ENCODE results near the gene INSIG2. TPM values are rescaled to one million over a fixed set of nuclear protein-coding genes. Genes with fewer than 3 reads are reported as not detected.

Gene INSIG2
- polyA plus RNA-seq, 1 donor (not counting 4 experiments of a cell fraction or from before 2014, with no cell fraction given) = 28.6 TPM

DNA sequence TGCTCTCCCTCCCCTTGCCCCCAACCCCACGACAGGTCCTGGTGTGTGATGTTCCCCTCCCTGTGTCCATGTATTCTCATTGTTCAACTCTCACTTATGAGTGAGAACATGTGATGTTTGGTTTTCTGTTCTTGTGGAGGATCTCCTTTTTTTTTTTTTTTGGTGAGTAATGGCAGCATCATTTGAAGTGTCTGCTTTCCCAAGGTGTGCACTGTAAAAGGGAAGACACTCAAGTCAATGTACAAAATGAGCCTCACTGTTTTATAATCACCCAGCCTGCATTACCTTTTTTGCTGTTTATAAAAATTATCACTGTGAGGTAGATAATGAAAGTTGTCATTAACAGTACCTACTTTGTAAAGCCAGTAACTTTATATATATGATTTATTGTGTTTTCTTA, 56.9 kb downstream of the INSIG2 start:
- DNase-seq (ENCODE audit: low read depth, low spot score) (no peak), FAIRE-seq (no peak)
- no peak overlapping the region for H3K9ac ChIP-seq (ENCODE audit: control insufficient read depth, extremely low read depth, insufficient read depth, low read length)
- no peak overlapping the region for H3K4me3 ChIP-seq (ENCODE audit: control insufficient read depth in 2 of 3, extremely low read depth in 1 of 3, insufficient read depth in 2 of 3, low read depth in 1 of 3, low read length in 3 of 3)
- no peak overlapping the region for H2AFZ ChIP-seq (ENCODE audit: control insufficient read depth, low read length)
- no peaks in the 10 kb centered on the region for H3K79me2 ChIP-seq (ENCODE audit: control insufficient read depth, insufficient read depth, low read length)
- H3K4me2 ChIP-seq (ENCODE audit: control insufficient read depth, extremely low read depth, insufficient read depth, low read depth, low read length) = no peak overlapping the region
- dilution Hi-C loops (cut with MboI; ENCODE audit: extremely low pct_ligation_motif_present, low sequenced_read_pairs) = no loop called here
- TF ChIP-seq CTCF (optimal IDR thresholded peaks at IDR 0.05 in 1 of 3, IDR thresholded peaks at IDR 0.05 in 1 of 3, conservative IDR thresholded peaks at IDR 0.05 in 1 of 3; ENCODE audit: extremely low read depth in 1 of 3, insufficient read depth in 2 of 3, low read length in 3 of 3) (no peak), EZH2 (IDR thresholded peaks at IDR 0.05; ENCODE audit: low read length) (no peak)
- no peaks in the 10 kb centered on the region for H3K4me1 ChIP-seq (ENCODE audit: control insufficient read depth, extremely low read depth, insufficient read depth, low read length)
- no peaks in the 10 kb centered on the region for H3K9me1 ChIP-seq (ENCODE audit: control insufficient read depth, extremely low read depth, insufficient read depth, low read length)
- H3K36me3 ChIP-seq (ENCODE audit: control insufficient read depth in 2 of 2, extremely low read depth in 1 of 2, insufficient read depth in 2 of 2, low read length in 2 of 2) = no peaks in the 10 kb centered on the region
- H3K27ac ChIP-seq (ENCODE audit: control insufficient read depth, insufficient read depth, low read length) = no peak overlapping the region
- no peaks in the 10 kb centered on the region for H4K20me1 ChIP-seq (ENCODE audit: control insufficient read depth, extremely low read depth, insufficient read depth, low read length)
- no peaks in the 10 kb centered on the region for H3K27me3 ChIP-seq (ENCODE audit: control insufficient read depth, extremely low read depth, insufficient read depth, low read length)
- no peaks in the 10 kb centered on the region for H3K9me3 ChIP-seq (ENCODE audit: control insufficient read depth, low read depth, low read length)

DNA sequence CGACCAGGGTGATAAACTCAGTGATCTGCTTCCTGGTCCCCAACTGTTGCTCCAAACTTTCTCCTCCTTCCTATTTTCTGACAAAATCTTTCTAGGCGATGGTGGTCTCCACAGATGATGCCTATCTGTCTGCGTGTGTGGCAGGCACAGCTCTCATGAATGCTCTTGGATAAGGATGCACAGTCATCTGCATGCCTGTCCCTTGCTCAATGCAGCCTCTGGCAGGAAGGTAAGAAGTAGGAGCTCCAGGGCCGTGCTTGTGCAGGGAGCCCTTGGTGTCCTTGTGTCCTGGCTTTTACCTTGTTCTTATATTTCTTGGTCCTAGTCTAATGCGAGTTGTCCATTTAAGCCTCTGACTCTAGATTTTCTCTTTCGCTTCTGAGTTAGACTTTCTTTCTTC, 57.5 kb downstream of the INSIG2 start:
- Histone ChIP-seq H3K27me3 (ENCODE audit: control insufficient read depth, extremely low read depth, insufficient read depth, low read length) (no peaks in the 10 kb centered on the region), H4K20me1 (ENCODE audit: control insufficient read depth, extremely low read depth, insufficient read depth, low read length) (no peaks in the 10 kb centered on the region), H3K9me3 (ENCODE audit: control insufficient read depth, low read depth, low read length) (no peaks in the 10 kb centered on the region), H3K9ac (ENCODE audit: control insufficient read depth, extremely low read depth, insufficient read depth, low read length) (no peak overlapping the region), H2AFZ (ENCODE audit: control insufficient read depth, low read length) (no peak overlapping the region), H3K4me2 (ENCODE audit: control insufficient read depth, extremely low read depth, insufficient read depth, low read depth, low read length) (no peak overlapping the region), H3K79me2 (ENCODE audit: control insufficient read depth, insufficient read depth, low read length) (no peaks in the 10 kb centered on the region), H3K4me3 (ENCODE audit: control insufficient read depth in 2 of 3, extremely low read depth in 1 of 3, insufficient read depth in 2 of 3, low read depth in 1 of 3, low read length in 3 of 3) (no peak overlapping the region), H3K4me1 (ENCODE audit: control insufficient read depth, extremely low read depth, insufficient read depth, low read length) (no peaks in the 10 kb centered on the region), H3K27ac (ENCODE audit: control insufficient read depth, insufficient read depth, low read length) (no peak overlapping the region), H3K36me3 (ENCODE audit: control insufficient read depth in 2 of 2, extremely low read depth in 1 of 2, insufficient read depth in 2 of 2, low read length in 2 of 2) (no peaks in the 10 kb centered on the region), H3K9me1 (ENCODE audit: control insufficient read depth, extremely low read depth, insufficient read depth, low read length) (no peaks in the 10 kb centered on the region)
- dilution Hi-C loops (cut with MboI; ENCODE audit: extremely low pct_ligation_motif_present, low sequenced_read_pairs) = no loop called here
- DNase-seq (ENCODE audit: low read depth, low spot score) = no peak
- TF ChIP-seq CTCF (optimal IDR thresholded peaks at IDR 0.05 in 1 of 3, IDR thresholded peaks at IDR 0.05 in 1 of 3, conservative IDR thresholded peaks at IDR 0.05 in 1 of 3; ENCODE audit: extremely low read depth in 1 of 3, insufficient read depth in 2 of 3, low read length in 3 of 3) (no peak), EZH2 (IDR thresholded peaks at IDR 0.05; ENCODE audit: low read length) (no peak)
- FAIRE-seq = no peak
